BJ (cell line): ENCODE results near the gene HIGD2A. TPM values are rescaled to one million over a fixed set of nuclear protein-coding genes. Genes with fewer than 3 reads are reported as not detected.
A peak's percentile ranks its signal among the peaks of the same experiment; 100 is the strongest.

Experiments used
- CTCF ChIA-PET: fragments of 350-600 bp; formaldehyde crosslinking; extraction: SDS; loops from one replicate; lab custom pipeline; 2021; ENCODE audit warnings: antibody characterized with exemption, inconsistent platforms; lab: Yijun Ruan, JAX
- POLR2A ChIA-PET: fragments of 300-600 bp; sonication (Branson Sonifier 250); formaldehyde crosslinking; extraction: SDS; loops from one replicate; lab custom pipeline; 2021; ENCODE audit warnings: antibody characterized with exemption; lab: Charles Lee
- DNase-seq: peaks from one replicate; pipeline ENCODE4 v3.0.0-alpha.2; 2011; ENCODE audit warnings: low read depth
- H3K27me3 ChIP-seq: 2 replicates; pipeline ENCODE4 v1.6.0; 2011; ENCODE audit warnings: low read length; ENCODE audit not compliant: control insufficient read depth, insufficient read depth
- H3K36me3 ChIP-seq: 2 replicates; pipeline ENCODE4 v1.5.1; 2011; ENCODE audit warnings: low read length; ENCODE audit not compliant: control insufficient read depth, insufficient read depth
- H3K4me3 ChIP-seq: 2 replicates; pipeline ENCODE4 v1.5.1; 2011; ENCODE audit warnings: low read depth, mild to moderate bottlenecking, control low read depth, low read length
- CTCF ChIP-seq: IDR thresholded peaks from 2 replicates; pipeline ENCODE4 v1.5.1; 2011; ENCODE audit warnings: low read depth, mild to moderate bottlenecking, control low read depth, inconsistent platforms, low read length, moderate library complexity; ENCODE audit not compliant: insufficient read depth
- polyA plus RNA-seq: library from polyadenylated mRNA; depleted of rRNA; stranded (reverse); fragments of >200 nt; gene quantifications from 2 replicates; pipeline ENCODE4 v1.2.3, GENCODE V29; 2011

Gene HIGD2A
- polyA plus RNA-seq, 1 experiment, result 118 TPM

DNA sequence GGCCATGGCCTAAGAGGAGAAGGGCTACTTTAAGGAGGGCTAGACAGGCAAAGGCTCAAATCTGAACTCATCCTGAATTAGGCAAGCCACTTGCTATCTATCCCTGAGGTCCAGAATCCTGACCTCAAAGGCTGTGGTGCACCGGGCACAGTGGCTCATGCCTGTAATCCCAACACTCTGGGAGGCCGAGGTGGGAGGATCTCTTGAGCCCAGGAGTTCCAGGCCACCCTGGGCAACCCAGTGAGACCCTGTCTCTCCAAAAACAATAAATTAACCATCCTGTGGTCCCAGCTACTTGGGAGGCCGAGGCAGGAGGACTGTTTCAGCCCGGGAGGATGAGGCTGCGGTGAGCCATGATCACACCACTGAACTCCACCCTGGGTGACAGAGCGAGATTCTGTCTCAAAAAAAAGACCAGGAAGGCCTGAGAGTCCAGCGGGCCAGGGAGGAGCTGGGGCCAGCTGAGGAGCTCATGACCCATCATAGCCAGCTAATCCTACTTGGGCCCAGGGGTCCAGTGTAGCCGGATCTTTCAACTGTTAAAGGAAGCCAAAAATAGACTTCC, 4.1 kb upstream of the HIGD2A start:
- POLR2A ChIA-PET, result no interaction called here
- H3K36me3 ChIP-seq, result peaks cover 10% of the 10 kb centered on the region
- CTCF ChIA-PET, result no interaction called here
- no peaks in the 10 kb centered on the region for H3K27me3 ChIP-seq
- TF ChIP-seq CTCF, result no peak
- no peak for DNase-seq
- H3K4me3 ChIP-seq, result no peak overlapping the region

DNA sequence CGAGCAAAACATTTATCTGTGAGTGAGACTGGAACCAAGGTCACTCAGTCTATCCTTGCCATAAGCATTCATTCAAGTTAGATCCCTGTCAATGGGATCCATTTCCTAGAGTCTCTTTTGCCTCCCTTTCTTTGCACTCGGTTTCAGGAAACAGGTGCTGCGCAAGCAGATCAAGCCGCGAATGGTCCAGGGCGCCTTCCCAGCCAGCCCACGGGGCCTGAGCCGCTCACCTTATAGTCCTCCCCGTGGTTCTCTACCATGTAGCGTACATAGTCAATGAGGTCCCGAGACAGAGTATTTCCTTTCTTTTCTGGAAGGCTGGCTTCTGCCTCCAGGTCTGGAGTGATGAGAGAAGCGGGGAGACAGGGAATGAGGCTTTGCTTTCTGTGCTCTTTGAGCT, 3.6 kb upstream of the HIGD2A start:
- TF ChIP-seq CTCF, result no peak
- H3K36me3 ChIP-seq, result peaks cover 10% of the 10 kb centered on the region
- H3K27me3 ChIP-seq, result no peaks in the 10 kb centered on the region
- no peak overlapping the region for H3K4me3 ChIP-seq
- ChIA-PET POLR2A (no interaction called here), CTCF (no interaction called here)
- DNase-seq, result no peak

GRCh38 chr5:176386491-176386890, 2.1 kb upstream of the HIGD2A start:
- Histone ChIP-seq H3K36me3 (peaks cover 12% of the 10 kb centered on the region), H3K4me3 (no peak overlapping the region), H3K27me3 (no peaks in the 10 kb centered on the region)
- no peak for TF ChIP-seq CTCF
- CTCF ChIA-PET, result no interaction called here
- POLR2A ChIA-PET, result no interaction called here
- no peak for DNase-seq

DNA sequence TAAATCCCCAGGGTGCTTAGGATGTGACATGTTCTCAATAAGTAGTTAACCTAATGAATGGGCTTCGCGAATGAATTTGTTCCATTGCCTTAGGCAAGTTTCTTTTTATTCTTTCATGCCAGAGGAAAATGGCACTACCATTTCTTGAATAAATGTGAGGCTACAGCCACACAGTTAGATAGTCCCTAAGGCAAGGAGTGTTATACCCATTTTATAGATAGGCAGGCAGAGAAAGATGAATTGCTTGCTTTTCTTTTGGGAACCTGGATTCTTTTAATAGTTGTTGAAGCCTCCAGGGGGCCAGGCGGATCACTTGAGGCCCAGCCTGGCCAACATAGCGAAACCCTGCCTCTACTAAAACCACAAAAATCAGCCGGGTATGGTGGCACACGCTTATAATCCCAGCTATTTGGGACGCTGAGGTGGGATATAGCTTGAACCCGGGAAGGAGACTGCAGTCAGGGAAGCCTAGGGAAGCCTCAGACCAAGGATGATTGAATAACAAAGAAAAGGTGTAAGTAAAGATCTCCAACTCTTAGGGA, 1.1 kb upstream of the HIGD2A start:
- Histone ChIP-seq H3K27me3 (no peaks in the 10 kb centered on the region), H3K36me3 (peaks cover 15% of the 10 kb centered on the region), H3K4me3 (peak overlapping the region; percentile 77)
- peak; percentile 12; the same call in 1 of the 2 replicates for TF ChIP-seq CTCF
- CTCF ChIA-PET, result no interaction called here
- no peak for DNase-seq
- POLR2A ChIA-PET, result no interaction called here

DNA sequence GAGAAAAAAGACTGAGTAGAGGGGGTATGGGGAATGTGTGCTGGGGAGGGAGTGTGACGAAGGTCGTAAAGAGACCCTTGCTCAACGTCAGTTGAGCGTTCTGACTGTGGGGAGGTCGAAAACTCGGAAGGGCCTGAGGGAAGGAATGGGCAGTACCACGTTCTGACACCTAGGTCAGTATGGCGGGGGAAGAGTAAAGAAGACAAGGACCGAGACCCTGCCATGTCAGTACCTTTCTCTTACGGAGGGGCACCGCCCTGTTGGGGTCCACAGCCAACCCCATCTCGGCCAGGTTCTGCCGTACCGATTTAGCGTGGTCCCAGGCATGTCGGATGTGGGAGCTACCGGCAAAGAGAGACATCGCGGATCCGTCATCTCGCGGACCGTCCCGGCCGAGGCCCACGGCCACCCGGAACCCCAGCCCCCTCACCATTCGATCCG, 528 bp upstream of the HIGD2A start:
- peak overlapping the region; percentile 77 for H3K4me3 ChIP-seq
- no peaks in the 10 kb centered on the region for H3K27me3 ChIP-seq
- ChIA-PET CTCF (no interaction called here), POLR2A (no interaction called here)
- H3K36me3 ChIP-seq, result peaks cover 21% of the 10 kb centered on the region
- no peak for TF ChIP-seq CTCF
- no peak for DNase-seq
